AG09309 (cell line): ENCODE results near the gene TRANK1.
A peak's percentile ranks its signal among the peaks of the same experiment; 100 is the strongest.

Experiments used
- DNase-seq: peaks from one replicate; pipeline ENCODE4 v3.0.0-alpha.2; 2010; ENCODE audit warnings: low read depth
- H3K4me3 ChIP-seq: 2 replicates; pipeline ENCODE4 v1.5.1; 2011; ENCODE audit warnings: mild to moderate bottlenecking, low read depth, low read length, moderate library complexity; ENCODE audit not compliant: control insufficient read depth
- CTCF ChIP-seq: IDR thresholded peaks from 2 replicates; pipeline ENCODE4 v1.5.1; 2011; ENCODE audit warnings: mild to moderate bottlenecking, low read depth, low read length, inconsistent platforms; ENCODE audit not compliant: insufficient read depth, control insufficient read depth; ENCODE audit errors: missing control alignments

TRANK1 gene

GRCh38 chr3:36820083-36820482 is 124.8 kb downstream of the TRANK1 start:
- DNase-seq: no peak
- no peak for TF ChIP-seq CTCF
- H3K4me3 ChIP-seq: no peak overlapping the region

- no peak overlapping the region for H3K4me3 ChIP-seq
- no peak for TF ChIP-seq CTCF
- DNase-seq: no peak
Measured at GRCh38 chr3:36817806-36818533, 126.9 kb downstream of the TRANK1 start.

GRCh38 chr3:36815375-36815774 is 129.5 kb downstream of the TRANK1 start:
- TF ChIP-seq CTCF: no peak
- no peak overlapping the region for H3K4me3 ChIP-seq
- no peak for DNase-seq

GRCh38 chr3:36814776-36815175 is 130.1 kb downstream of the TRANK1 start:
- no peak for DNase-seq
- peak; percentile 28 for TF ChIP-seq CTCF
- no peak overlapping the region for H3K4me3 ChIP-seq

- TF ChIP-seq CTCF: no peak
- no peak for DNase-seq
- H3K4me3 ChIP-seq: no peak overlapping the region
Measured at GRCh38 chr3:36814066-36814717, 130.7 kb downstream of the TRANK1 start.

- no peak for TF ChIP-seq CTCF
- H3K4me3 ChIP-seq: no peak overlapping the region
- no peak for DNase-seq
Measured at GRCh38 chr3:36813305-36813704, 131.5 kb downstream of the TRANK1 start.
